ENCODE data around the gene CYP4F22.

GRCh38 chr19:15549581-15549980, 41.3 kb downstream of the CYP4F22 start:
- TF ChIP-seq, protein P1, sequence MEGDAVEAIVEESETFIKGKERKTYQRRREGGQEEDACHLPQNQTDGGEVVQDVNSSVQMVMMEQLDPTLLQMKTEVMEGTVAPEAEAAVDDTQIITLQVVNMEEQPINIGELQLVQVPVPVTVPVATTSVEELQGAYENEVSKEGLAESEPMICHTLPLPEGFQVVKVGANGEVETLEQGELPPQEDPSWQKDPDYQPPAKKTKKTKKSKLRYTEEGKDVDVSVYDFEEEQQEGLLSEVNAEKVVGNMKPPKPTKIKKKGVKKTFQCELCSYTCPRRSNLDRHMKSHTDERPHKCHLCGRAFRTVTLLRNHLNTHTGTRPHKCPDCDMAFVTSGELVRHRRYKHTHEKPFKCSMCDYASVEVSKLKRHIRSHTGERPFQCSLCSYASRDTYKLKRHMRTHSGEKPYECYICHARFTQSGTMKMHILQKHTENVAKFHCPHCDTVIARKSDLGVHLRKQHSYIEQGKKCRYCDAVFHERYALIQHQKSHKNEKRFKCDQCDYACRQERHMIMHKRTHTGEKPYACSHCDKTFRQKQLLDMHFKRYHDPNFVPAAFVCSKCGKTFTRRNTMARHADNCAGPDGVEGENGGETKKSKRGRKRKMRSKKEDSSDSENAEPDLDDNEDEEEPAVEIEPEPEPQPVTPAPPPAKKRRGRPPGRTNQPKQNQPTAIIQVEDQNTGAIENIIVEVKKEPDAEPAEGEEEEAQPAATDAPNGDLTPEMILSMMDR (conservative IDR thresholded peaks at IDR 0.05; ENCODE audit: low read depth, low read length): no peak
- TF ChIP-seq EZH2 (IDR thresholded peaks at IDR 0.05; ENCODE audit: borderline replicate concordance, low read depth, low read length, poor library complexity, severe bottlenecking): no peak
